ENCODE data around the gene BOK. TPM values are rescaled to one million over a fixed set of nuclear protein-coding genes. Genes with fewer than 3 reads are reported as not detected.
"Not testable (repeated sequence)": the region's sequence is repeated elsewhere in the genome, so short reads cannot be mapped to it uniquely, and the experiment has no call there.

The BOK gene
- total RNA-seq, 1 experiment from 2014 or later = 41.5 TPM

GRCh38 chr2:241572915-241573651 is 14.5 kb downstream of the BOK start:
- H3K9me3 ChIP-seq (ENCODE audit: control insufficient read depth in 1 of 2, insufficient read depth in 1 of 2, low read depth in 1 of 2, low read length in 2 of 2); intact Hi-C loops (cut with micrococcal nuclease); H2AFZ ChIP-seq (ENCODE audit: low read depth, low read length, poor library complexity, severe bottlenecking); H3K4me1 ChIP-seq (ENCODE audit: control insufficient read depth in 1 of 2, insufficient read depth in 2 of 2, low read length in 2 of 2); H3K4me3 ChIP-seq (replicated peaks in 1 of 2; ENCODE audit: low read depth in 1 of 2, low read length in 2 of 2); H3K79me2 ChIP-seq (ENCODE audit: insufficient read depth, low read length); H3K4me2 ChIP-seq (ENCODE audit: low read length); H3K36me3 ChIP-seq (ENCODE audit: control insufficient read depth in 1 of 2, insufficient read depth in 2 of 2, low read length in 2 of 2); H4K20me1 ChIP-seq (ENCODE audit: insufficient read depth); DNase-seq (ENCODE audit: low read depth, low spot score); CTCF ChIA-PET; ATAC-seq; H3K27me3 ChIP-seq (ENCODE audit: insufficient read depth, low read length); H3K27ac ChIP-seq (ENCODE audit: low read depth, low read length); H3K9ac ChIP-seq (ENCODE audit: low read length); BruUV-seq (replicated peaks); H3K9me2 ChIP-seq (ENCODE audit: insufficient read depth); POLR2A ChIA-PET; RAD21 ChIA-PET (ENCODE audit: low non-redundant PET in 1 of 2, low total read pairs in 2 of 2, uncharacterized antibody in 2 of 2, unreplicated experiment in 2 of 2): not testable (repeated sequence)

DNA sequence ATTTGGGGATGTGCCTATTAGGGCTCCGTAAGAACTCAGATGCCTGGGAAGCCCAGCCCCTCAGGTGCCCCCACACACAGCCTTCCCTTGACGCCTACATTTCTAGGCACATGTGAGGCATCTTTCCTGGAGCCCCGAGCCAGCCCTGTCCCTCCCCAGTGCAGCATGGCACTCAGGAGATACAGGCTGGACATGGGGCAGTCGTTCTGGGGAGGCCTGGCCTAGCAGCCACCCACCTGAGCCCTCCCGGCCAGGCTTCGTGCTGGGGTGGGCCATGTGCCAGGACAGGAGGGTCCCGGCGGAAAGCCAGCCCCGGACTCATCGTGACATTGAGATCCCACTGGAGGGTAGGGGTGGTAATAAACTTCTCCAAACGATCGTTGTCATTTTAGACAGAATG is 15.2 kb downstream of the BOK start:
- no peak for DNase-seq (ENCODE audit: low read depth, low spot score)
- ChIA-PET RAD21 (ENCODE audit: low non-redundant PET in 1 of 2, low total read pairs in 2 of 2, uncharacterized antibody in 2 of 2, unreplicated experiment in 2 of 2) (no interaction called here), CTCF (no interaction called here), POLR2A (no interaction called here)
- TF ChIP-seq EGR1 (IDR thresholded peaks at IDR 0.05; ENCODE audit: low read depth) (no peak), POLR2AphosphoS5 (IDR thresholded peaks at IDR 0.05; ENCODE audit: low read depth, low read length) (no peak), CBX3 (IDR thresholded peaks at IDR 0.05; ENCODE audit: low read depth) (no peak), MAX (IDR thresholded peaks at IDR 0.05) (no peak), SRF (IDR thresholded peaks at IDR 0.05; ENCODE audit: low read depth) (no peak), RAD21 (IDR thresholded peaks at IDR 0.05; ENCODE audit: low read depth) (no peak), CEBPB (IDR thresholded peaks at IDR 0.05; ENCODE audit: low read depth) (no peak), EZH2 (IDR thresholded peaks at IDR 0.05) (no peak), FOSL1 (IDR thresholded peaks at IDR 0.05; ENCODE audit: low read depth) (no peak), ATF3 (IDR thresholded peaks at IDR 0.05) (no peak), SP1 (IDR thresholded peaks at IDR 0.05; ENCODE audit: low read depth) (no peak), JUND (IDR thresholded peaks at IDR 0.05) (no peak)
- TF ChIP-seq, protein P1, sequence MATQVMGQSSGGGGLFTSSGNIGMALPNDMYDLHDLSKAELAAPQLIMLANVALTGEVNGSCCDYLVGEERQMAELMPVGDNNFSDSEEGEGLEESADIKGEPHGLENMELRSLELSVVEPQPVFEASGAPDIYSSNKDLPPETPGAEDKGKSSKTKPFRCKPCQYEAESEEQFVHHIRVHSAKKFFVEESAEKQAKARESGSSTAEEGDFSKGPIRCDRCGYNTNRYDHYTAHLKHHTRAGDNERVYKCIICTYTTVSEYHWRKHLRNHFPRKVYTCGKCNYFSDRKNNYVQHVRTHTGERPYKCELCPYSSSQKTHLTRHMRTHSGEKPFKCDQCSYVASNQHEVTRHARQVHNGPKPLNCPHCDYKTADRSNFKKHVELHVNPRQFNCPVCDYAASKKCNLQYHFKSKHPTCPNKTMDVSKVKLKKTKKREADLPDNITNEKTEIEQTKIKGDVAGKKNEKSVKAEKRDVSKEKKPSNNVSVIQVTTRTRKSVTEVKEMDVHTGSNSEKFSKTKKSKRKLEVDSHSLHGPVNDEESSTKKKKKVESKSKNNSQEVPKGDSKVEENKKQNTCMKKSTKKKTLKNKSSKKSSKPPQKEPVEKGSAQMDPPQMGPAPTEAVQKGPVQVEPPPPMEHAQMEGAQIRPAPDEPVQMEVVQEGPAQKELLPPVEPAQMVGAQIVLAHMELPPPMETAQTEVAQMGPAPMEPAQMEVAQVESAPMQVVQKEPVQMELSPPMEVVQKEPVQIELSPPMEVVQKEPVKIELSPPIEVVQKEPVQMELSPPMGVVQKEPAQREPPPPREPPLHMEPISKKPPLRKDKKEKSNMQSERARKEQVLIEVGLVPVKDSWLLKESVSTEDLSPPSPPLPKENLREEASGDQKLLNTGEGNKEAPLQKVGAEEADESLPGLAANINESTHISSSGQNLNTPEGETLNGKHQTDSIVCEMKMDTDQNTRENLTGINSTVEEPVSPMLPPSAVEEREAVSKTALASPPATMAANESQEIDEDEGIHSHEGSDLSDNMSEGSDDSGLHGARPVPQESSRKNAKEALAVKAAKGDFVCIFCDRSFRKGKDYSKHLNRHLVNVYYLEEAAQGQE (IDR thresholded peaks at IDR 0.05; ENCODE audit: low read depth) = no peak
- BruUV-seq (replicated peaks) = no TSS peak
- Histone ChIP-seq H3K4me1 (ENCODE audit: control insufficient read depth in 1 of 2, insufficient read depth in 2 of 2, low read length in 2 of 2) (no peaks in the 10 kb centered on the region), H3K9me3 (ENCODE audit: control insufficient read depth in 1 of 2, insufficient read depth in 1 of 2, low read depth in 1 of 2, low read length in 2 of 2) (no peaks in the 10 kb centered on the region), H3K79me2 (ENCODE audit: insufficient read depth, low read length) (0 out of 2 replicates have a peak, but pooled peaks cover 2% of the 10 kb centered on the region), H3K36me3 (ENCODE audit: control insufficient read depth in 1 of 2, insufficient read depth in 2 of 2, low read length in 2 of 2) (peaks cover 2 to 6% of the 10 kb centered on the region in 2 experiments; a peak in 3 of 4 replicates), H3K4me3 (replicated peaks in 1 of 2; ENCODE audit: low read depth in 1 of 2, low read length in 2 of 2) (no peak overlapping the region), H2AFZ (ENCODE audit: low read depth, low read length, poor library complexity, severe bottlenecking) (no peak overlapping the region), H3K27me3 (ENCODE audit: insufficient read depth, low read length) (no peaks in the 10 kb centered on the region), H4K20me1 (ENCODE audit: insufficient read depth) (no peaks in the 10 kb centered on the region), H3K4me2 (ENCODE audit: low read length) (no peak overlapping the region), H3K27ac (ENCODE audit: low read depth, low read length) (no peak overlapping the region), H3K9me2 (ENCODE audit: insufficient read depth) (no peaks in the 10 kb centered on the region), H3K9ac (ENCODE audit: low read length) (no peak overlapping the region)
- intact Hi-C loops (cut with micrococcal nuclease) = no loop called here
- peak; percentile 10; the same call in 1 of the 2 replicates for ATAC-seq

Measured in HCT116 (cell line).